ENCODE results near the gene CDH4. TPM values are rescaled to one million over a fixed set of nuclear protein-coding genes. Genes with fewer than 3 reads are reported as not detected.

The CDH4 gene
- total RNA-seq, 1 donor from 2014 or later, result 2.9 TPM

GRCh38 chr20:61926796-61927192 is 674.7 kb downstream of the CDH4 start:
- Histone ChIP-seq H2AFZ (replicated peaks) (no peak overlapping the region), H3K27me3 (no peaks in the 10 kb centered on the region), H3K4me1 (no peaks in the 10 kb centered on the region), H3K79me2 (ENCODE audit: low read depth) (no peaks in the 10 kb centered on the region), H3K36me3 (no peaks in the 10 kb centered on the region), H3K4me3 (no peak overlapping the region), H4K20me1 (ENCODE audit: low read depth) (no peaks in the 10 kb centered on the region), H3F3A (ENCODE audit: low read depth) (no peaks in the 10 kb centered on the region), H3K27ac (no peak overlapping the region), H3K9ac (no peak overlapping the region), H3K9me3 (ENCODE audit: low read depth) (no peaks in the 10 kb centered on the region), H3K4me2 (no peak overlapping the region)
- peaks cover 2% of the 10 kb centered on the region for H3K27me3 Mint-ChIP-seq (ENCODE audit: insufficient read depth, low read depth)
- DNase-seq (ENCODE audit: low spot score), result no peak
- peaks cover 2% of the 10 kb centered on the region for H3K4me1 Mint-ChIP-seq
- H3K36me3 Mint-ChIP-seq, result peaks cover 3% of the 10 kb centered on the region
- TF ChIP-seq EZH2phosphoT487 (IDR thresholded peaks at IDR 0.05) (no peak), EZH2 (IDR thresholded peaks at IDR 0.05) (no peak), CTCF (IDR thresholded peaks at IDR 0.05) (no peak)
- no peak overlapping the region for H3K27ac Mint-ChIP-seq
- peaks cover 3% of the 10 kb centered on the region for H3K9me3 Mint-ChIP-seq
- no peak overlapping the region for H3K4me3 Mint-ChIP-seq

GRCh38 chr20:61927193-61927825 is 675.2 kb downstream of the CDH4 start:
- Histone ChIP-seq H3K4me2 (no peak overlapping the region), H3K4me1 (no peaks in the 10 kb centered on the region), H2AFZ (replicated peaks) (no peak overlapping the region), H3K9me3 (ENCODE audit: low read depth) (no peaks in the 10 kb centered on the region), H3K79me2 (ENCODE audit: low read depth) (no peaks in the 10 kb centered on the region), H4K20me1 (ENCODE audit: low read depth) (no peaks in the 10 kb centered on the region), H3K36me3 (no peaks in the 10 kb centered on the region), H3F3A (ENCODE audit: low read depth) (no peaks in the 10 kb centered on the region), H3K4me3 (no peak overlapping the region), H3K27ac (no peak overlapping the region), H3K9ac (no peak overlapping the region), H3K27me3 (no peaks in the 10 kb centered on the region)
- no peak overlapping the region for H3K27ac Mint-ChIP-seq
- TF ChIP-seq CTCF (IDR thresholded peaks at IDR 0.05), result no peak
- no peak for TF ChIP-seq EZH2phosphoT487 (IDR thresholded peaks at IDR 0.05)
- no peak for TF ChIP-seq EZH2 (IDR thresholded peaks at IDR 0.05)
- H3K27me3 Mint-ChIP-seq (ENCODE audit: insufficient read depth, low read depth), result peaks cover 2% of the 10 kb centered on the region
- peaks cover 3% of the 10 kb centered on the region for H3K9me3 Mint-ChIP-seq
- peaks cover 2% of the 10 kb centered on the region for H3K4me1 Mint-ChIP-seq
- peaks cover 3% of the 10 kb centered on the region for H3K36me3 Mint-ChIP-seq
- no peak for DNase-seq (ENCODE audit: low spot score)
- H3K4me3 Mint-ChIP-seq, result no peak overlapping the region

GRCh38 chr20:61927826-61928541 is 675.9 kb downstream of the CDH4 start:
- no peak overlapping the region for H3K4me3 ChIP-seq
- H3K27ac ChIP-seq, result no peak overlapping the region
- no peaks in the 10 kb centered on the region for H3K27me3 ChIP-seq
- H4K20me1 ChIP-seq (ENCODE audit: low read depth), result no peaks in the 10 kb centered on the region
- peaks cover 3% of the 10 kb centered on the region for H3K4me1 Mint-ChIP-seq
- H3K9me3 Mint-ChIP-seq, result peaks cover 3% of the 10 kb centered on the region
- H3K9me3 ChIP-seq (ENCODE audit: low read depth), result no peaks in the 10 kb centered on the region
- TF ChIP-seq CTCF (IDR thresholded peaks at IDR 0.05) (no peak), EZH2 (IDR thresholded peaks at IDR 0.05) (no peak), EZH2phosphoT487 (IDR thresholded peaks at IDR 0.05) (no peak)
- peaks cover 8% of the 10 kb centered on the region for H3K36me3 Mint-ChIP-seq
- no peaks in the 10 kb centered on the region for H3K4me1 ChIP-seq
- DNase-seq (ENCODE audit: low spot score), result no peak
- no peak overlapping the region for H3K4me2 ChIP-seq
- peaks cover 2% of the 10 kb centered on the region for H3K27me3 Mint-ChIP-seq (ENCODE audit: insufficient read depth, low read depth)
- H3K9ac ChIP-seq, result no peak overlapping the region
- no peak overlapping the region for H3K27ac Mint-ChIP-seq
- no peak overlapping the region for H2AFZ ChIP-seq (replicated peaks)
- no peak overlapping the region for H3K4me3 Mint-ChIP-seq
- H3K79me2 ChIP-seq (ENCODE audit: low read depth), result no peaks in the 10 kb centered on the region
- no peaks in the 10 kb centered on the region for H3F3A ChIP-seq (ENCODE audit: low read depth)
- H3K36me3 ChIP-seq, result no peaks in the 10 kb centered on the region

Measured in neural progenitor cell (in vitro differentiated cells).